HG02943 (cell line): ENCODE results near the gene ESPNL.

ENCODE experiments used
- ATAC-seq: cut with Tn5 transposase; IDR thresholded peaks from one replicate; pipeline ENCODE4 v1.9.1; 2021; ENCODE audit warnings: mild to moderate bottlenecking, low read depth, moderate library complexity; ENCODE audit not compliant: unreplicated experiment

ESPNL gene

GRCh38 chr2:238125127-238125885 is 25.2 kb downstream of the ESPNL start:
- ATAC-seq, result no peak

- ATAC-seq, result no peak
Measured at GRCh38 chr2:238126338-238126737, 26.2 kb downstream of the ESPNL start.

GRCh38 chr2:238126775-238127164 is 26.6 kb downstream of the ESPNL start:
- ATAC-seq, result no peak

GRCh38 chr2:238127165-238128060 is 27.3 kb downstream of the ESPNL start:
- ATAC-seq, result no peak

- ATAC-seq, result no peak
Measured at GRCh38 chr2:238128061-238128440, 27.9 kb downstream of the ESPNL start.

- no peak for ATAC-seq
Measured at GRCh38 chr2:238128534-238129001, 28.4 kb downstream of the ESPNL start.

- ATAC-seq, result no peak
Measured at GRCh38 chr2:238129166-238130010, 29.2 kb downstream of the ESPNL start.

- ATAC-seq, result no peak
Measured at GRCh38 chr2:238130111-238130695, 30.1 kb downstream of the ESPNL start.

- no peak for ATAC-seq
Measured at GRCh38 chr2:238130696-238131628, 30.8 kb downstream of the ESPNL start.

GRCh38 chr2:238131761-238132462 is 31.8 kb downstream of the ESPNL start:
- no peak for ATAC-seq

GRCh38 chr2:238132463-238133450 is 32.6 kb downstream of the ESPNL start:
- ATAC-seq, result no peak

GRCh38 chr2:238133499-238134392 is 33.6 kb downstream of the ESPNL start:
- no peak for ATAC-seq

GRCh38 chr2:238134393-238134785 is 34.2 kb downstream of the ESPNL start:
- ATAC-seq, result no peak

- ATAC-seq, result no peak
Measured at GRCh38 chr2:238135601-238136150, 35.5 kb downstream of the ESPNL start.

GRCh38 chr2:238136820-238137537 is 36.8 kb downstream of the ESPNL start:
- ATAC-seq, result no peak

- no peak for ATAC-seq
Measured at GRCh38 chr2:238137885-238138284, 37.7 kb downstream of the ESPNL start.
